ENCODE measurements around the gene CYTH4. TPM values are rescaled to one million over a fixed set of nuclear protein-coding genes. Genes with fewer than 3 reads are reported as not detected.

Gene CYTH4
- total and polyA plus RNA-seq, 8 donors, result 1.9 to 77.0 (median 6.0) TPM; not detected in 1

GRCh38 chr22:37317698-37318210 lies 35.4 kb downstream of the CYTH4 start:
- no peak for TF ChIP-seq POLR2AphosphoS5 (IDR thresholded peaks at IDR 0.05)
- TF ChIP-seq EP300 (IDR thresholded peaks at IDR 0.05), result no peak
- no peak for TF ChIP-seq CTCF (IDR thresholded peaks at IDR 0.05)
- TF ChIP-seq POLR2A (IDR thresholded peaks at IDR 0.05), result no peak
- WGBS, 5 donors, result 76 to 88% (median 81%) methylated on average over 6 of the region's 6 CpGs
- H3K4me3 ChIP-seq, result no peak overlapping the region
- H3K27ac ChIP-seq, result no peak overlapping the region
- H3K27me3 ChIP-seq, result peaks cover 0 to 80% (median 0%) of the 10 kb centered on the region in 3 donors
- peaks cover 0 to 6% (median 4%) of the 10 kb centered on the region in 4 donors for H3K4me1 ChIP-seq
- no peaks in the 10 kb centered on the region for H3K36me3 ChIP-seq
- intact Hi-C loops (cut with DNase I; ENCODE audit: low total_unique reads), result loop anchor here (10.0 kb wide), 1 partner anchor 117 kb away; no protein-coding TSS in a partner anchor
- no peaks in the 10 kb centered on the region for H3K9me3 ChIP-seq
- DNase-seq, result no peak

GRCh38 chr22:37318364-37319109 lies 36.2 kb downstream of the CYTH4 start:
- WGBS, 5 donors, result 77 to 83% (median 78%) methylated on average over 15 to 18 of the region's 18 CpGs
- DNase-seq, result no peak
- Histone ChIP-seq H3K27me3 (peaks cover 0 to 83% (median 0%) of the 10 kb centered on the region in 3 donors), H3K9me3 (no peaks in the 10 kb centered on the region), H3K4me3 (no peak overlapping the region), H3K4me1 (peaks cover 0 to 12% (median 4%) of the 10 kb centered on the region in 4 donors), H3K36me3 (no peaks in the 10 kb centered on the region), H3K27ac (no peak overlapping the region)
- no peak for TF ChIP-seq EP300 (IDR thresholded peaks at IDR 0.05)
- TF ChIP-seq POLR2AphosphoS5 (IDR thresholded peaks at IDR 0.05), result no peak
- no peak for TF ChIP-seq POLR2A (IDR thresholded peaks at IDR 0.05)
- no peak for TF ChIP-seq CTCF (IDR thresholded peaks at IDR 0.05)
- intact Hi-C loops (cut with DNase I; ENCODE audit: low total_unique reads), result loop anchor here (10.0 kb wide), 1 partner anchor 116 kb away; no protein-coding TSS in a partner anchor

- H3K27ac ChIP-seq, result no peak overlapping the region
- intact Hi-C loops (cut with DNase I; ENCODE audit: low total_unique reads), result loop anchor here (10.0 kb wide), 1 partner anchor 115 kb away; no protein-coding TSS in a partner anchor
- peaks cover 3 to 21% (median 9%) of the 10 kb centered on the region in 4 donors for H3K4me1 ChIP-seq
- no peaks in the 10 kb centered on the region for H3K9me3 ChIP-seq
- DNase-seq, result no peak
- no peak overlapping the region for H3K4me3 ChIP-seq
- H3K27me3 ChIP-seq, result peaks cover 0 to 85% (median 8%) of the 10 kb centered on the region in 3 donors
- no peaks in the 10 kb centered on the region for H3K36me3 ChIP-seq
- 56 to 80% (median 69%) methylated on average over 9 to 10 of the region's 10 CpGs for WGBS, 5 donors
- TF ChIP-seq POLR2AphosphoS5 (IDR thresholded peaks at IDR 0.05), result no peak
- no peak for TF ChIP-seq EP300 (IDR thresholded peaks at IDR 0.05)
- TF ChIP-seq CTCF (IDR thresholded peaks at IDR 0.05), result no peak
- no peak for TF ChIP-seq POLR2A (IDR thresholded peaks at IDR 0.05)
Measured at GRCh38 chr22:37319469-37319868, 37.2 kb downstream of the CYTH4 start.

- intact Hi-C loops (cut with DNase I; ENCODE audit: low total_unique reads), result no loop called here
- H3K27ac ChIP-seq, result no peak overlapping the region
- peaks cover 10 to 35% (median 20%) of the 10 kb centered on the region in 4 donors for H3K4me1 ChIP-seq
- no peak overlapping the region for H3K4me3 ChIP-seq
- no peaks in the 10 kb centered on the region for H3K36me3 ChIP-seq
- H3K9me3 ChIP-seq, result no peaks in the 10 kb centered on the region
- TF ChIP-seq EP300 (IDR thresholded peaks at IDR 0.05), result no peak
- no peak for DNase-seq
- WGBS, 5 donors, result 63 to 73% (median 66%) methylated on average over 16 of the region's 16 CpGs
- peaks cover 0 to 85% (median 20%) of the 10 kb centered on the region in 3 donors for H3K27me3 ChIP-seq
Measured at GRCh38 chr22:37320726-37321677, 38.7 kb downstream of the CYTH4 start.

Data from stomach (tissue), 9 donors.